Endothelial cell (in vitro differentiated cells): ENCODE data around the gene SENP7. TPM values are rescaled to one million over a fixed set of nuclear protein-coding genes. Genes with fewer than 3 reads are reported as not detected.

ENCODE experiments used
- DNase-seq: peaks from one replicate; pipeline ENCODE4 v3.0.0; 2021; ENCODE audit warnings: low spot score
- H3K27ac Mint-ChIP-seq: one replicate; pipeline ENCODE4 v1.8.0; 2021; ENCODE audit warnings: mixed read lengths, inconsistent platforms; ENCODE audit not compliant: unreplicated experiment
- H3K27me3 Mint-ChIP-seq: one replicate; pipeline ENCODE4 v1.8.0; 2021; ENCODE audit warnings: mild to moderate bottlenecking, moderate library complexity, mixed read lengths, inconsistent platforms; ENCODE audit not compliant: unreplicated experiment
- H3K36me3 Mint-ChIP-seq: one replicate; pipeline ENCODE4 v1.8.0; 2021; ENCODE audit warnings: mild to moderate bottlenecking, low read depth, mixed read lengths, inconsistent platforms; ENCODE audit not compliant: unreplicated experiment
- H3K4me1 Mint-ChIP-seq: one replicate; pipeline ENCODE4 v1.8.0; 2021; ENCODE audit warnings: mild to moderate bottlenecking, mixed read lengths, inconsistent platforms; ENCODE audit not compliant: unreplicated experiment
- H3K4me3 Mint-ChIP-seq: one replicate; pipeline ENCODE4 v1.8.0; 2021; ENCODE audit warnings: mild to moderate bottlenecking, mixed read lengths, inconsistent platforms; ENCODE audit not compliant: unreplicated experiment
- H3K9me3 Mint-ChIP-seq: one replicate; pipeline ENCODE4 v1.8.0; 2021; ENCODE audit warnings: mixed read lengths, inconsistent platforms; ENCODE audit not compliant: unreplicated experiment
- CTCF ChIP-seq: fragments of 200-600 bp; sonication (generic); IDR thresholded peaks from one replicate; pipeline ENCODE4 v1.5.0; 2021; ENCODE audit warnings: antibody characterized with exemption; ENCODE audit not compliant: unreplicated experiment
- total RNA-seq: library from RNA; stranded (reverse); fragmentation: NEBNext Ultra II Directional; extraction: Animal tissue kit (Norgen Biotek cat#: 25700); gene quantifications from one replicate; pipeline ENCODE4 v1.2.1, GENCODE V29; 2021; ENCODE audit not compliant: unreplicated experiment

The SENP7 gene
- total RNA-seq, 1 donor from 2014 or later, result 36.6 TPM

- Mint-ChIP-seq H3K36me3 (no peaks in the 10 kb centered on the region), H3K27ac (no peak overlapping the region), H3K9me3 (no peaks in the 10 kb centered on the region), H3K4me3 (no peak overlapping the region), H3K27me3 (peaks cover 6% of the 10 kb centered on the region), H3K4me1 (peaks cover 12% of the 10 kb centered on the region)
- TF ChIP-seq CTCF, result no peak
- DNase-seq, result no peak
Observed at GRCh38 chr3:101536266-101536665, 23.3 kb upstream of the SENP7 start.

GRCh38 chr3:101535221-101535620 lies 22.2 kb upstream of the SENP7 start:
- no peak for DNase-seq
- TF ChIP-seq CTCF, result no peak
- no peaks in the 10 kb centered on the region for H3K36me3 Mint-ChIP-seq
- no peak overlapping the region for H3K4me3 Mint-ChIP-seq
- H3K4me1 Mint-ChIP-seq, result peaks cover 17% of the 10 kb centered on the region
- no peak overlapping the region for H3K27ac Mint-ChIP-seq
- no peaks in the 10 kb centered on the region for H3K9me3 Mint-ChIP-seq
- H3K27me3 Mint-ChIP-seq, result peaks cover 6% of the 10 kb centered on the region

- Mint-ChIP-seq H3K27me3 (peaks cover 4% of the 10 kb centered on the region), H3K36me3 (peaks cover 10% of the 10 kb centered on the region), H3K4me1 (peaks cover 17% of the 10 kb centered on the region), H3K27ac (no peak overlapping the region), H3K9me3 (no peaks in the 10 kb centered on the region), H3K4me3 (no peak overlapping the region)
- no peak for DNase-seq
- no peak for TF ChIP-seq CTCF
Observed at GRCh38 chr3:101533603-101533968, 20.6 kb upstream of the SENP7 start.

- TF ChIP-seq CTCF, result no peak
- no peak overlapping the region for H3K27ac Mint-ChIP-seq
- no peak for DNase-seq
- H3K4me3 Mint-ChIP-seq, result no peak overlapping the region
- no peaks in the 10 kb centered on the region for H3K9me3 Mint-ChIP-seq
- peaks cover 10% of the 10 kb centered on the region for H3K36me3 Mint-ChIP-seq
- peaks cover 17% of the 10 kb centered on the region for H3K4me1 Mint-ChIP-seq
- peaks cover 3% of the 10 kb centered on the region for H3K27me3 Mint-ChIP-seq
Observed at GRCh38 chr3:101532783-101533602, 20.0 kb upstream of the SENP7 start.

GRCh38 chr3:101531473-101532086 lies 18.6 kb upstream of the SENP7 start:
- peaks cover 13% of the 10 kb centered on the region for H3K36me3 Mint-ChIP-seq
- peaks cover 17% of the 10 kb centered on the region for H3K4me1 Mint-ChIP-seq
- H3K9me3 Mint-ChIP-seq, result peaks cover 3% of the 10 kb centered on the region
- no peak for TF ChIP-seq CTCF
- no peak overlapping the region for H3K27ac Mint-ChIP-seq
- H3K4me3 Mint-ChIP-seq, result no peak overlapping the region
- DNase-seq, result no peak
- peaks cover 4% of the 10 kb centered on the region for H3K27me3 Mint-ChIP-seq
